HCT116 (cell line): Measurements from ENCODE around the gene SNX10. TPM values are rescaled to one million over a fixed set of nuclear protein-coding genes. Genes with fewer than 3 reads are reported as not detected.

ENCODE experiments used
- ATAC-seq: fragments of 200-7000 bp; cut with Tn5 transposase; 2 replicates; pipeline ENCODE4 v1.9.1; 2020; ENCODE audit warnings: mild to moderate bottlenecking, moderate library complexity
- BruUV-seq: library from RNA; stranded (reverse); fragments of 400-500 nt; replicated peaks from 2 replicates; lab custom pipeline; 2021; lab: Mats Ljungman, UMichigan
- CTCF ChIA-PET: fragments of 300-600 bp; sonication (Branson Sonifier 250); formaldehyde crosslinking; loops from one replicate; lab custom pipeline; 2021; ENCODE audit warnings: antibody characterized with exemption; lab: Charles Lee
- POLR2A ChIA-PET: fragments of 300-600, 350-600 bp; sonication (Branson Sonifier 250); formaldehyde crosslinking; loops from one replicate; lab custom pipeline; 2021; ENCODE audit warnings: antibody characterized with exemption; lab: Charles Lee
- RAD21 ChIA-PET, 2 experiments: fragments of 300-600 bp; sonication (Branson Sonifier 250); formaldehyde crosslinking; loops; one replicate each; lab custom pipeline; 2023; ENCODE audit warnings: low total read pairs in 2 of 2; ENCODE audit not compliant: uncharacterized antibody in 2 of 2, unreplicated experiment in 2 of 2, low non-redundant PET in 1 of 2; lab: Charles Lee
- DNase-seq: peaks from one replicate; pipeline ENCODE4 v3.0.0-alpha.2; 2010; ENCODE audit warnings: low read depth, low spot score
- H2AFZ ChIP-seq: fragments of 200-600 bp; shearing (Covaris generic), sonication (generic); 2 replicates; pipeline ENCODE4 v1.6.1; 2017; ENCODE audit warnings: low read depth, mixed run types, mixed read lengths, antibody characterized with exemption, low read length; ENCODE audit not compliant: poor library complexity, severe bottlenecking
- H3K27ac ChIP-seq: 2 replicates; pipeline ENCODE4 v1.5.1; 2012; ENCODE audit warnings: low read depth, low read length
- H3K27me3 ChIP-seq: fragments of 200-600 bp; sonication (generic); 2 replicates; pipeline ENCODE4 v1.6.1; 2016; ENCODE audit warnings: mixed run types, low read length, mixed read lengths; ENCODE audit not compliant: insufficient read depth
- H3K36me3 ChIP-seq, 2 experiments: fragments of 200-500 bp in 1 of 2; fragments of 200-600 bp in 1 of 2; sonication (Bioruptor generic) in 1 of 2; sonication (generic) in 1 of 2; 2 replicates each; pipeline versions ENCODE4 v1.5.1 to v1.6.1; 2014 to 2016; ENCODE audit warnings: low read length in 2 of 2, inconsistent platforms in 1 of 2, mixed read lengths in 1 of 2, mixed run types in 1 of 2; ENCODE audit not compliant: insufficient read depth in 2 of 2, control insufficient read depth in 1 of 2
- H3K4me1 ChIP-seq, 2 experiments: fragments of 200-600 bp in 1 of 2; sonication (generic) in 1 of 2; 2 replicates each; pipeline versions ENCODE4 v1.5.1 to v1.6.1; 2012 to 2017; ENCODE audit warnings: low read length in 2 of 2, inconsistent platforms in 1 of 2, mild to moderate bottlenecking in 1 of 2, mixed read lengths in 1 of 2, mixed run types in 1 of 2, moderate library complexity in 1 of 2; ENCODE audit not compliant: insufficient read depth in 2 of 2, control insufficient read depth in 1 of 2
- H3K4me2 ChIP-seq: fragments of 200-600 bp; sonication (generic); 2 replicates; pipeline ENCODE4 v1.6.1; 2017; ENCODE audit warnings: mixed run types, low read length, mixed read lengths
- H3K4me3 ChIP-seq, 2 experiments: fragments of 200-600 bp in 1 of 2; sonication (generic) in 1 of 2; replicated peaks in 1 of 2; 2 replicates each; pipeline ENCODE4 v1.5.1; 2011 to 2016; ENCODE audit warnings: low read length in 2 of 2, control low read depth in 1 of 2, low read depth in 1 of 2, mild to moderate bottlenecking in 1 of 2, mixed read lengths in 1 of 2, mixed run types in 1 of 2
- H3K79me2 ChIP-seq: fragments of 200-600 bp; sonication (generic); 2 replicates; pipeline ENCODE4 v1.6.1; 2017; ENCODE audit warnings: mild to moderate bottlenecking, mixed run types, low read length, moderate library complexity, mixed read lengths; ENCODE audit not compliant: insufficient read depth
- H3K9ac ChIP-seq: fragments of 200-600 bp; sonication (generic); 2 replicates; pipeline ENCODE4 v1.6.1; 2016; ENCODE audit warnings: low read length, mixed read lengths
- H3K9me2 ChIP-seq: fragments of 200-600 bp; sonication (generic), shearing (Covaris generic); 2 replicates; pipeline ENCODE4 v1.6.1; 2017; ENCODE audit warnings: mixed run types, mild to moderate bottlenecking, moderate library complexity; ENCODE audit not compliant: insufficient read depth
- H3K9me3 ChIP-seq, 2 experiments: fragments of 200-500 bp in 1 of 2; fragments of 200-600 bp in 1 of 2; sonication (Bioruptor generic) in 1 of 2; sonication (generic) in 1 of 2; 2 replicates each; pipeline ENCODE4 v1.6.1; 2014 to 2017; ENCODE audit warnings: low read length in 2 of 2, mixed read lengths in 2 of 2, inconsistent platforms in 1 of 2, low read depth in 1 of 2, mild to moderate bottlenecking in 1 of 2, mixed run types in 1 of 2, moderate library complexity in 1 of 2; ENCODE audit not compliant: control insufficient read depth in 1 of 2, insufficient read depth in 1 of 2
- H4K20me1 ChIP-seq: fragments of 200-600 bp; sonication (generic), shearing (Covaris generic); 2 replicates; pipeline ENCODE4 v1.6.1; 2017; ENCODE audit warnings: mixed run types, mild to moderate bottlenecking, moderate library complexity; ENCODE audit not compliant: insufficient read depth
- CBX3 ChIP-seq: IDR thresholded peaks from 2 replicates; pipeline ENCODE4 v1.6.1; 2012; ENCODE audit warnings: low read depth
- CEBPB ChIP-seq: IDR thresholded peaks from 2 replicates; pipeline ENCODE4 v1.6.1; 2012; ENCODE audit warnings: low read depth
- CTCF ChIP-seq, 3 experiments: fragments of 200-600 bp in 1 of 3; sonication (generic) in 1 of 3; IDR thresholded peaks in 2 of 3; conservative IDR thresholded peaks in 1 of 3; 2 replicates each; pipeline ENCODE4 v1.5.1; 2012 to 2017; ENCODE audit warnings: low read depth in 2 of 3, low read length in 2 of 3, antibody characterized with exemption in 1 of 3, borderline replicate concordance in 1 of 3, control low read depth in 1 of 3, mild to moderate bottlenecking in 1 of 3, mixed read lengths in 1 of 3, mixed run types in 1 of 3, moderate library complexity in 1 of 3; ENCODE audit not compliant: insufficient read depth in 1 of 3
- EGR1 ChIP-seq: IDR thresholded peaks from 2 replicates; pipeline ENCODE4 v1.6.1; 2012; ENCODE audit warnings: low read depth
- EZH2phosphoT487 ChIP-seq: fragments of 200-600 bp; IDR thresholded peaks from 2 replicates; pipeline ENCODE4 v1.6.1; 2018; ENCODE audit warnings: antibody characterized with exemption, borderline replicate concordance
- FOSL1 ChIP-seq: IDR thresholded peaks from 2 replicates; pipeline ENCODE4 v1.6.1; 2012; ENCODE audit warnings: low read depth
- RAD21 ChIP-seq: IDR thresholded peaks from 2 replicates; pipeline ENCODE4 v1.6.1; 2012; ENCODE audit warnings: low read depth, mild to moderate bottlenecking
- SIN3A ChIP-seq: IDR thresholded peaks from 2 replicates; pipeline ENCODE4 v1.6.1; 2012; ENCODE audit warnings: low read depth
- SP1 ChIP-seq: IDR thresholded peaks from 2 replicates; pipeline ENCODE4 v1.6.1; 2012; ENCODE audit warnings: low read depth
- ZNF274 ChIP-seq: fragments of 200-500 bp; sonication (Bioruptor generic); IDR thresholded peaks from 2 replicates; pipeline ENCODE4 v1.6.1; 2014; ENCODE audit warnings: mild to moderate bottlenecking, low read depth, low read length, inconsistent platforms
- intact Hi-C: fragments of 100-400 bp; cut with micrococcal nuclease; formaldehyde crosslinking; loops from 2 replicates; pipeline ENCODE4 v1.10.0; 2022
- total RNA-seq: library from RNA; stranded (reverse); gene quantifications from one replicate; pipeline ENCODE4 v1.2.1, GENCODE V29; 2021; ENCODE audit not compliant: unreplicated experiment

SNX10 gene
- total RNA-seq, 1 experiment from 2014 or later = 26.9 TPM

- no peaks in the 10 kb centered on the region for H4K20me1 ChIP-seq
- H3K9me3 ChIP-seq = no peaks in the 10 kb centered on the region
- no peaks in the 10 kb centered on the region for H3K79me2 ChIP-seq
- no peak for ATAC-seq
- no peak for DNase-seq
- H3K4me2 ChIP-seq = no peak overlapping the region
- H2AFZ ChIP-seq = no peak overlapping the region
- RAD21 ChIA-PET = interaction anchor here in 1 of 2 experiments (0.6 kb wide), 1 partner anchor 768 kb away, joined by 3 read pairs; no protein-coding TSS in a partner anchor
- BruUV-seq = no TSS peak
- no peaks in the 10 kb centered on the region for H3K9me2 ChIP-seq
- no peaks in the 10 kb centered on the region for H3K36me3 ChIP-seq
- intact Hi-C loops = no loop called here
- H3K4me3 ChIP-seq = no peak overlapping the region
- no peaks in the 10 kb centered on the region for H3K4me1 ChIP-seq
- peak; percentile 23; the same call in 1 of the 2 replicates for TF ChIP-seq RAD21
- TF ChIP-seq ZNF274 = no peak
- H3K9ac ChIP-seq = no peak overlapping the region
- H3K27ac ChIP-seq = no peak overlapping the region
- CTCF ChIA-PET = interaction anchor here (0.8 kb wide), 1 partner anchor 285 kb away, joined by 3 read pairs; no protein-coding TSS in a partner anchor
- POLR2A ChIA-PET = no interaction called here
- no peaks in the 10 kb centered on the region for H3K27me3 ChIP-seq
These were observed 90.1 kb downstream of the SNX10 start for GRCh38 chr7:26381476-26382353.

GRCh38 chr7:26385240-26385639, 93.6 kb downstream of the SNX10 start:
- TF ChIP-seq CTCF (IDR thresholded peaks at IDR 0.05 in 2 of 3, conservative IDR thresholded peaks at IDR 0.05 in 1 of 3; ENCODE audit: borderline replicate concordance in 1 of 3, insufficient read depth in 1 of 3, low read depth in 2 of 3, low read length in 2 of 3) (no peak), CEBPB (no peak), EZH2phosphoT487 (no peak), CBX3 (no peak), SIN3A (no peak), FOSL1 (no peak), EGR1 (no peak), SP1 (no peak)
- no peaks in the 10 kb centered on the region for H3K36me3 ChIP-seq
- no peaks in the 10 kb centered on the region for H3K27me3 ChIP-seq
- BruUV-seq = no TSS peak
- no peak overlapping the region for H2AFZ ChIP-seq
- H3K79me2 ChIP-seq = no peaks in the 10 kb centered on the region
- H3K9me3 ChIP-seq = no peaks in the 10 kb centered on the region
- H4K20me1 ChIP-seq = no peaks in the 10 kb centered on the region
- POLR2A ChIA-PET = no interaction called here
- no peak overlapping the region for H3K4me3 ChIP-seq
- no peak overlapping the region for H3K27ac ChIP-seq
- H3K4me1 ChIP-seq = no peaks in the 10 kb centered on the region
- H3K4me2 ChIP-seq = no peak overlapping the region
- H3K9ac ChIP-seq = no peak overlapping the region
- RAD21 ChIA-PET = no interaction called here
- ATAC-seq = 0 out of 2 replicates have a peak, but pooled peaks have one; percentile 36
- CTCF ChIA-PET = interaction anchor here (3.3 kb wide), 1 partner anchor 16 kb away, joined by 14 read pairs; no protein-coding TSS in a partner anchor
- H3K9me2 ChIP-seq = no peaks in the 10 kb centered on the region
- DNase-seq = no peak
- intact Hi-C loops = no loop called here
